ENCODE data around the gene SGIP1. TPM values are rescaled to one million over a fixed set of nuclear protein-coding genes. Genes with fewer than 3 reads are reported as not detected.

The SGIP1 gene
- total and polyA plus RNA-seq, 2 donors (not counting 3 experiments of a cell fraction or from before 2014, with no cell fraction given): 30.9 to 68.9 TPM

- dilution Hi-C loops (cut with MboI; ENCODE audit: extremely low pct_ligation_motif_present, low sequenced_read_pairs): no loop called here
- no peak for TF ChIP-seq POLR2A (IDR thresholded peaks at IDR 0.05; ENCODE audit: low read depth, low read length)
- DNase-seq (ENCODE audit: low read depth, low spot score) (no peak), FAIRE-seq (no peak)
- Histone ChIP-seq H3K4me2 (ENCODE audit: insufficient read depth, low read length) (no peak overlapping the region), H3K27me3 (ENCODE audit: control insufficient read depth in 2 of 2, insufficient read depth in 2 of 2, low read length in 2 of 2) (no peaks in the 10 kb centered on the region), H3K4me3 (replicated peaks in 1 of 3; ENCODE audit: insufficient read depth in 1 of 3, low read depth in 1 of 3, low read length in 3 of 3) (no peak overlapping the region), H4K20me1 (replicated peaks; ENCODE audit: control insufficient read depth, extremely low read depth, insufficient read depth, low read length) (no peaks in the 10 kb centered on the region), H3K27ac (ENCODE audit: insufficient read depth, low read depth, low read length) (no peak overlapping the region), H3K9me1 (replicated peaks; ENCODE audit: control insufficient read depth, extremely low read depth, insufficient read depth, low read length) (no peaks in the 10 kb centered on the region), H3K36me3 (ENCODE audit: control insufficient read depth in 2 of 2, extremely low read depth in 1 of 2, insufficient read depth in 2 of 2, low read length in 2 of 2) (no peaks in the 10 kb centered on the region), H2AFZ (ENCODE audit: low read depth, low read length) (no peak overlapping the region), H3K9ac (replicated peaks; ENCODE audit: extremely low read depth, insufficient read depth, low read length) (no peak overlapping the region), H3K4me1 (ENCODE audit: control insufficient read depth, extremely low read depth, insufficient read depth, low read length) (no peaks in the 10 kb centered on the region), H3K79me2 (ENCODE audit: control insufficient read depth, insufficient read depth, low read length) (no peaks in the 10 kb centered on the region), H3K9me3 (replicated peaks; ENCODE audit: control insufficient read depth, insufficient read depth, low read length) (no peaks in the 10 kb centered on the region)
- ChIA-PET POLR2A (no interaction called here), CTCF (interaction anchor here (1.5 kb wide), 1 partner anchor 13 kb away, joined by 4 read pairs; no protein-coding TSS in a partner anchor)
- intact Hi-C loops (cut with micrococcal nuclease): no loop called here
- no TSS peak for BruUV-seq (replicated peaks)
Observed at GRCh38 chr1:66775646-66776045, 241.7 kb downstream of the SGIP1 start.

GRCh38 chr1:66777831-66778230, 243.9 kb downstream of the SGIP1 start:
- intact Hi-C loops (cut with micrococcal nuclease) (no loop called here), dilution Hi-C loops (cut with MboI; ENCODE audit: extremely low pct_ligation_motif_present, low sequenced_read_pairs) (no loop called here)
- H3K4me2 ChIP-seq (ENCODE audit: insufficient read depth, low read length): no peak overlapping the region
- no peak for DNase-seq (ENCODE audit: low read depth, low spot score)
- H3K27ac ChIP-seq (ENCODE audit: insufficient read depth, low read depth, low read length): no peak overlapping the region
- peak; percentile 8 for FAIRE-seq
- no peak overlapping the region for H3K4me3 ChIP-seq (replicated peaks in 1 of 3; ENCODE audit: insufficient read depth in 1 of 3, low read depth in 1 of 3, low read length in 3 of 3)
- H3K79me2 ChIP-seq (ENCODE audit: control insufficient read depth, insufficient read depth, low read length): no peaks in the 10 kb centered on the region
- no peaks in the 10 kb centered on the region for H3K9me3 ChIP-seq (replicated peaks; ENCODE audit: control insufficient read depth, insufficient read depth, low read length)
- no peaks in the 10 kb centered on the region for H3K36me3 ChIP-seq (ENCODE audit: control insufficient read depth in 2 of 2, extremely low read depth in 1 of 2, insufficient read depth in 2 of 2, low read length in 2 of 2)
- ChIA-PET CTCF (interaction anchor here (1.1 to 1.3 kb wide), 2 partner anchors 13 to 372 kb away, joined by 3 to 4 read pairs; no protein-coding TSS in a partner anchor), POLR2A (no interaction called here)
- BruUV-seq (replicated peaks): no TSS peak
- H3K9ac ChIP-seq (replicated peaks; ENCODE audit: extremely low read depth, insufficient read depth, low read length): no peak overlapping the region
- no peak for TF ChIP-seq POLR2AphosphoS5 (IDR thresholded peaks at IDR 0.05; ENCODE audit: insufficient read depth, low read depth, low read length)
- no peak for TF ChIP-seq MYC (IDR thresholded peaks at IDR 0.05; ENCODE audit: low read depth, low read length)
- TF ChIP-seq EZH2 (IDR thresholded peaks at IDR 0.05; ENCODE audit: borderline replicate concordance, low read depth, low read length, severe bottlenecking): no peak
- TF ChIP-seq MAX (IDR thresholded peaks at IDR 0.05; ENCODE audit: insufficient read depth, insufficient read length): no peak
- no peak for TF ChIP-seq GATA2 (IDR thresholded peaks at IDR 0.05; ENCODE audit: insufficient read depth, insufficient read length, low read depth, low read length)
- no peaks in the 10 kb centered on the region for H3K9me1 ChIP-seq (replicated peaks; ENCODE audit: control insufficient read depth, extremely low read depth, insufficient read depth, low read length)
- H2AFZ ChIP-seq (ENCODE audit: low read depth, low read length): no peak overlapping the region
- no peaks in the 10 kb centered on the region for H4K20me1 ChIP-seq (replicated peaks; ENCODE audit: control insufficient read depth, extremely low read depth, insufficient read depth, low read length)
- H3K4me1 ChIP-seq (ENCODE audit: control insufficient read depth, extremely low read depth, insufficient read depth, low read length): no peaks in the 10 kb centered on the region
- no peaks in the 10 kb centered on the region for H3K27me3 ChIP-seq (ENCODE audit: control insufficient read depth in 2 of 2, insufficient read depth in 2 of 2, low read length in 2 of 2)
